ENCODE results near the gene HTR2C. TPM values are rescaled to one million over a fixed set of nuclear protein-coding genes. Genes with fewer than 3 reads are reported as not detected.

The HTR2C gene
- total and polyA plus RNA-seq, 2 experiments from 2014 or later, result 2.0 to 2.4 TPM

DNA sequence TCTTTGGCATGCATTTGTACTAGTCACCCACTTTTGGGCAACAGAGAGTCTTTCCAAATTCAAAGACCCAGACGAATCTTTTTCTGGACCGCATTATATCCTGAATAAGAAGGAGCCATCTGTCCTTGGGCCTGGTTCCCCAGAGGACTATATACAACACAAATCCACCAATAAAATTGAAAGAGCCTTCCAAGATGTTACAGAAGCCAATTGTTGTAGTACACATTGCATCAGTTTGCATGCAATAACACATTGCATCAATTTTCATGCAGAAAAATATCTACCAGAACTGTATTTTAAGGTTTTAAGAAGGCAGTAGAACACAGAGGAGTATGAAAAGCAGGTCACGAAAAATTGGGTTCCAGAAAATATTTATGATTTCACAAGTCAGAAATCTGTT, 203.2 kb downstream of the HTR2C start:
- H3F3A ChIP-seq (replicated peaks; ENCODE audit: low read depth), result no peaks in the 10 kb centered on the region
- H3K4me1 Mint-ChIP-seq, result no peaks in the 10 kb centered on the region
- no peaks in the 10 kb centered on the region for H3K36me3 ChIP-seq (ENCODE audit: insufficient read depth)
- H3K27ac Mint-ChIP-seq, result no peak overlapping the region
- no peaks in the 10 kb centered on the region for H3K27me3 ChIP-seq (ENCODE audit: insufficient read depth)
- ATAC-seq (no peak), DNase-seq (ENCODE audit: low spot score) (no peak)
- H3K27me3 Mint-ChIP-seq (ENCODE audit: insufficient read depth, low read depth, poor library complexity), result no peaks in the 10 kb centered on the region
- H3K9me2 ChIP-seq (ENCODE audit: insufficient read depth), result no peaks in the 10 kb centered on the region
- no peaks in the 10 kb centered on the region for H3K4me1 ChIP-seq (ENCODE audit: insufficient read depth)
- no peak overlapping the region for H2AFZ ChIP-seq
- H3K4me3 ChIP-seq, result no peak overlapping the region
- no peaks in the 10 kb centered on the region for H3K9me3 Mint-ChIP-seq
- no peak overlapping the region for H3K27ac ChIP-seq (ENCODE audit: low read depth)
- no peaks in the 10 kb centered on the region for H4K20me1 ChIP-seq (replicated peaks; ENCODE audit: insufficient read depth)
- no peak overlapping the region for H3K4me3 Mint-ChIP-seq
- no peaks in the 10 kb centered on the region for H3K79me2 ChIP-seq (replicated peaks; ENCODE audit: insufficient read depth)
- no peaks in the 10 kb centered on the region; the same call in 1 of the 3 replicates for H3K36me3 Mint-ChIP-seq (ENCODE audit: low read depth)
- no peak overlapping the region for H3K4me2 ChIP-seq
- TF ChIP-seq ZNF462 (CRISPR knock-in tag; IDR thresholded peaks at IDR 0.05), result no peak
- TF ChIP-seq, protein P1, sequence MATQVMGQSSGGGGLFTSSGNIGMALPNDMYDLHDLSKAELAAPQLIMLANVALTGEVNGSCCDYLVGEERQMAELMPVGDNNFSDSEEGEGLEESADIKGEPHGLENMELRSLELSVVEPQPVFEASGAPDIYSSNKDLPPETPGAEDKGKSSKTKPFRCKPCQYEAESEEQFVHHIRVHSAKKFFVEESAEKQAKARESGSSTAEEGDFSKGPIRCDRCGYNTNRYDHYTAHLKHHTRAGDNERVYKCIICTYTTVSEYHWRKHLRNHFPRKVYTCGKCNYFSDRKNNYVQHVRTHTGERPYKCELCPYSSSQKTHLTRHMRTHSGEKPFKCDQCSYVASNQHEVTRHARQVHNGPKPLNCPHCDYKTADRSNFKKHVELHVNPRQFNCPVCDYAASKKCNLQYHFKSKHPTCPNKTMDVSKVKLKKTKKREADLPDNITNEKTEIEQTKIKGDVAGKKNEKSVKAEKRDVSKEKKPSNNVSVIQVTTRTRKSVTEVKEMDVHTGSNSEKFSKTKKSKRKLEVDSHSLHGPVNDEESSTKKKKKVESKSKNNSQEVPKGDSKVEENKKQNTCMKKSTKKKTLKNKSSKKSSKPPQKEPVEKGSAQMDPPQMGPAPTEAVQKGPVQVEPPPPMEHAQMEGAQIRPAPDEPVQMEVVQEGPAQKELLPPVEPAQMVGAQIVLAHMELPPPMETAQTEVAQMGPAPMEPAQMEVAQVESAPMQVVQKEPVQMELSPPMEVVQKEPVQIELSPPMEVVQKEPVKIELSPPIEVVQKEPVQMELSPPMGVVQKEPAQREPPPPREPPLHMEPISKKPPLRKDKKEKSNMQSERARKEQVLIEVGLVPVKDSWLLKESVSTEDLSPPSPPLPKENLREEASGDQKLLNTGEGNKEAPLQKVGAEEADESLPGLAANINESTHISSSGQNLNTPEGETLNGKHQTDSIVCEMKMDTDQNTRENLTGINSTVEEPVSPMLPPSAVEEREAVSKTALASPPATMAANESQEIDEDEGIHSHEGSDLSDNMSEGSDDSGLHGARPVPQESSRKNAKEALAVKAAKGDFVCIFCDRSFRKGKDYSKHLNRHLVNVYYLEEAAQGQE (IDR thresholded peaks at IDR 0.05; ENCODE audit: unreplicated experiment), result no peak
- TF ChIP-seq POLR2AphosphoS5 (IDR thresholded peaks at IDR 0.05; ENCODE audit: low read depth), result no peak
- TF ChIP-seq ETS1 (IDR thresholded peaks at IDR 0.05), result no peak
- TF ChIP-seq CREB1 (CRISPR knock-in tag; IDR thresholded peaks at IDR 0.05; ENCODE audit: low read depth), result no peak
- TF ChIP-seq EZH2phosphoT487 (IDR thresholded peaks at IDR 0.05; ENCODE audit: unreplicated experiment), result no peak
- TF ChIP-seq, protein P2, sequence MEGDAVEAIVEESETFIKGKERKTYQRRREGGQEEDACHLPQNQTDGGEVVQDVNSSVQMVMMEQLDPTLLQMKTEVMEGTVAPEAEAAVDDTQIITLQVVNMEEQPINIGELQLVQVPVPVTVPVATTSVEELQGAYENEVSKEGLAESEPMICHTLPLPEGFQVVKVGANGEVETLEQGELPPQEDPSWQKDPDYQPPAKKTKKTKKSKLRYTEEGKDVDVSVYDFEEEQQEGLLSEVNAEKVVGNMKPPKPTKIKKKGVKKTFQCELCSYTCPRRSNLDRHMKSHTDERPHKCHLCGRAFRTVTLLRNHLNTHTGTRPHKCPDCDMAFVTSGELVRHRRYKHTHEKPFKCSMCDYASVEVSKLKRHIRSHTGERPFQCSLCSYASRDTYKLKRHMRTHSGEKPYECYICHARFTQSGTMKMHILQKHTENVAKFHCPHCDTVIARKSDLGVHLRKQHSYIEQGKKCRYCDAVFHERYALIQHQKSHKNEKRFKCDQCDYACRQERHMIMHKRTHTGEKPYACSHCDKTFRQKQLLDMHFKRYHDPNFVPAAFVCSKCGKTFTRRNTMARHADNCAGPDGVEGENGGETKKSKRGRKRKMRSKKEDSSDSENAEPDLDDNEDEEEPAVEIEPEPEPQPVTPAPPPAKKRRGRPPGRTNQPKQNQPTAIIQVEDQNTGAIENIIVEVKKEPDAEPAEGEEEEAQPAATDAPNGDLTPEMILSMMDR (conservative IDR thresholded peaks at IDR 0.05; ENCODE audit: low read depth in 2 of 2), result no peak
- TF ChIP-seq EZH2 (IDR thresholded peaks at IDR 0.05; ENCODE audit: low read depth, unreplicated experiment), result no peak
- no peak for TF ChIP-seq STAT1 (IDR thresholded peaks at IDR 0.05; ENCODE audit: unreplicated experiment)
- no peak for TF ChIP-seq JUNB (IDR thresholded peaks at IDR 0.05; ENCODE audit: unreplicated experiment)
- TF ChIP-seq NANOG (IDR thresholded peaks at IDR 0.05; ENCODE audit: borderline replicate concordance), result no peak
- TF ChIP-seq ZNF114 (CRISPR knock-in tag; IDR thresholded peaks at IDR 0.05), result no peak
- no peak for TF ChIP-seq ZNF331 (CRISPR knock-in tag; IDR thresholded peaks at IDR 0.05; ENCODE audit: low read depth)
